ENCODE results near the gene ATXN2.

ATXN2 gene

DNA sequence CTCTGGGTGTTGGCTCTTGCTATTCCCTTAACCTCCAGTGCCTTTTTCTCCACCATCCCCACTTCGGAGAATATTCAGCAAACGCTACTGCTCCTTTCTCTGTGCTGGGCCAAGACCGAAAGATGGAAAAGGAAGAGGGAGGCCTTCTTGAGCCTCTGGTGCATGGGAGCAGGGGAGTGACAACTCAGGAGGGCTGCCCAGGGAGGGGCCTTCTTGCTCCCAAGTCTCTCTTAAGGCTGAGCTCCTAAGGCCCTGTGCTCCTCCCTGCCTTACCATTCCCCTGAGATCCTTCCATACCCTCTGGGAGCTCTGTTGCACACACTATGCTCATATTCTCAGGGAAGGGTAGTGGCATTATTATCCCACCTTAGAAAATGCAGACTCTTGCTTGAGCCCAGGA is 158.5 kb downstream of the ATXN2 start:
- DNase-seq: no peak

DNA sequence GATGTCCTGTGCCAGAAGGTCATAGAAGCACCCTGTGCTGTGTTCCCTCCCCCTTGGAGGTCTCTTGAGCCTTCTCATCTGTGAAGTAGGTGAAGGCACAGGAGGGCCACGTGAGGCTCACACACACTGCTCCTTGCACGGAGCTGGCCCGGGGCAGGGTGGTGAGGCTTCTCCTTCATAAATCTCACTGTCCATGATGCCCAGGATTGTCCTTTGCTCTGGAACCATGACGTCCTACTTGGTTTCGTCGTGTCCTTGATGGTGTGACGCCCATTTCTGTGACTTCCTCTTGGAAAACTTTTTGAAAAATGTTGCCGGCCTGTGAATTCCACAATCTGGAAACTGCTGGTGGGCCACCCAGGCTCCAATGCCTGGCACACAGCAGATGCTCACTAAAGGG is 159.0 kb downstream of the ATXN2 start:
- DNase-seq: no peak

GRCh38 chr12:111439657-111440151 is 159.4 kb downstream of the ATXN2 start:
- DNase-seq: no peak

- peak in 7 of 58 donors; percentile 12 to 56 (median 32) for DNase-seq
These were observed 160.6 kb downstream of the ATXN2 start for GRCh38 chr12:111438481-111438880.

GRCh38 chr12:111437816-111438454 is 161.2 kb downstream of the ATXN2 start:
- DNase-seq: peak in 3 of 58 donors; percentile 19 to 43 (median 21)

DNA sequence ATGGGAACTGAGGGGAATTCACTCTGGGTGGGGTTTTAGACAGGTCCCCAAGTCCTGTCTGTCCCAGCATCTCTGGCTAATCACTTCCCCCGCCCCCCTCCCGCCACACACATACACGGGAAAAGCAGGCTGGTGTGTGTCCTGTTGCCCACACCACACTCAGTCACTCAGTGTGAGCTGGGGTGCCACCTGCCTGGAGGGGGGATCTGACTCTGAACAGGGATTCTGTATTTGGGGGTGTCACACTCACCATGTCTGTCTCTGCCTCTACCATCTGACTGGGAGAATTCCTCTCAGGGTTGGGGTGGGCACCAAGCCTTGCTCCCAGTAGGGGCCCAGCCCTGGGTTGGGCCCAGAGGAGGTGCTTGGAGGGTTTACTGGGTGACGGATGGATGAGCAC is 162.3 kb downstream of the ATXN2 start:
- DNase-seq: no peak

GRCh38 chr12:111436266-111436665 is 162.8 kb downstream of the ATXN2 start:
- DNase-seq: no peak

DNA sequence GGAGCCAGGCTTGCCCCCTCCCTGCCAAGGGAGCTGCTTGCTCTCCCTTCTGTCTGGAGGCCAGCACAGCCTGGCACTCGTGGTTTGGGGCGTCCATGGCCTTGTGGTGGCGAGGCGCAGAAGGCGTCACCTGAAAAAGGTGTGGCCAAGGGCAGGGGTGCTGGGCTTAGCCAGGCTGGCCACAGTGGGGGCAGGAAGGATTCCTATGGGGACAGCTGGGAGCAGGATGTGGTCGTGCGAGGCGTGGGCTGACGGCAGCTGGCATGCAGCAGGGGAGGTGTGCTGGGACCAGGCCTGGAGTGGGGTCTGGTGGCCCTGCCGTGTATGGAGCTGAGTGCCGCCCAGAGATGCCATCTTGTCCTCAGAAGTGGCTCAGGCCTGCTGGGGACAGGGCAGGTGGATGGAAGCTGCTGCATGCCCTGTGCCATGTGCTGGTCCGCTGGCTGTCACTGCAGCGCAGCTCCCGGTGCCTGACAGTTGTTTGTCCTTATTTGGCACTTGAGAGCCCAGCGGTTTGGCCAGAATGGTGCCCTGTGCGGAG is 163.4 kb downstream of the ATXN2 start:
- DNase-seq: no peak

DNA sequence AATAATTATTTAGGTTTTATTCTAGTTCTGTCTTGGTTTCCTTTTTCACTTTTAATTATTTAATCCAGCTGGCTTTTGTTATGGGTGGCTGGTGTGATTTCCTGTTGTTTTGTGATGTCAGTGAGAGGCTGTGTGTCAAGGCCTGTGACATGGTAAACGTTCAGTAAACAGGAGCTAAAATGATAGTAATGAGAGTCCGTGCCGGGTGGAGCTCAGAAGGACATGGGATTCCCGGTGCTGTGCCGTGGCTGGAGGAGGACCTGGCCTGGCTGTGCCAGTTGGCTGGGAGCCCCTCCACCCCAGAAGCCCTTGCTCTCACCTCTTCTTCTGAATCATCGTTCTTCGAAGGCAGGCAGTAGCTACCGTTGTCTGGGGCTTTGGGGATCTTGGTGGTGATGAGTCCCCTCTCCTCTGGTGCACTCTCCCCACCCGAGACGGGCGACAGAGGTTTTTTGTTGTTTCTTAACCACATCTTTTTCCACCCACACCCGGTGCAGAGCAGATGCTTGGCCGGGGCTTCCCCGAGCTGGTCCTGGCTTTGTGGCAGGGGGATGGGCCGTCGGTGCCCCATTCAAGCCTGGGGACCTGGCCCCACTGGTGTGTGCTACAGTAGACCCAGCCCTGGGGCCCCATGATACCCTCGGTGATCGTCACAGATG is 164.3 kb downstream of the ATXN2 start:
- DNase-seq: peak in 5 of 58 donors; percentile 13 to 47 (median 28)

DNA sequence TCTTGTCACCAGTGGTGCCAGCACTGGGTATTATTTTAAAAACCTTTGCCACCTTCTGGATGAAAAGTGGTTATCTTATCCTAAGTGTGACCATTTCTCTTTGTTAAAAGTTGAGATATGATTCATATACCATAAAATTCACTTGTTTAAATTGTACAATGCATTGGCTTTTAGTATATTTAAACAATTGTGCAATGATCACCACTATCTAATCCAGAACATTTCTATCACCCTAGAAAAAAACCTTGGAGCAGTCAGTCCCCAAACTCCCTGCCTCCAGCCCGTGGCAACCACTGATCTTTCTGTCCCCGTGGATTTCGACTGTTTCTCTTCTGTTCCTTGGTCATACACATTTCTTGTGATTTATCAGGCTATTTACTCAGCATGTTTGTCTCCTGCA is 165.1 kb downstream of the ATXN2 start:
- DNase-seq: no peak

GRCh38 chr12:111431772-111432171 is 167.3 kb downstream of the ATXN2 start:
- no peak for DNase-seq

GRCh38 chr12:111430433-111431353 is 168.4 kb downstream of the ATXN2 start:
- peak in 1 of 58 donors; percentile 41 for DNase-seq

GRCh38 chr12:111429828-111430432 is 169.2 kb downstream of the ATXN2 start:
- DNase-seq: no peak

- DNase-seq: peak in 16 of 58 donors; percentile 11 to 43 (median 23)
These were observed 170.4 kb downstream of the ATXN2 start for GRCh38 chr12:111428728-111429175.

- DNase-seq: peak in 1 of 58 donors; percentile 45
These were observed 170.9 kb downstream of the ATXN2 start for GRCh38 chr12:111428081-111428727.

DNA sequence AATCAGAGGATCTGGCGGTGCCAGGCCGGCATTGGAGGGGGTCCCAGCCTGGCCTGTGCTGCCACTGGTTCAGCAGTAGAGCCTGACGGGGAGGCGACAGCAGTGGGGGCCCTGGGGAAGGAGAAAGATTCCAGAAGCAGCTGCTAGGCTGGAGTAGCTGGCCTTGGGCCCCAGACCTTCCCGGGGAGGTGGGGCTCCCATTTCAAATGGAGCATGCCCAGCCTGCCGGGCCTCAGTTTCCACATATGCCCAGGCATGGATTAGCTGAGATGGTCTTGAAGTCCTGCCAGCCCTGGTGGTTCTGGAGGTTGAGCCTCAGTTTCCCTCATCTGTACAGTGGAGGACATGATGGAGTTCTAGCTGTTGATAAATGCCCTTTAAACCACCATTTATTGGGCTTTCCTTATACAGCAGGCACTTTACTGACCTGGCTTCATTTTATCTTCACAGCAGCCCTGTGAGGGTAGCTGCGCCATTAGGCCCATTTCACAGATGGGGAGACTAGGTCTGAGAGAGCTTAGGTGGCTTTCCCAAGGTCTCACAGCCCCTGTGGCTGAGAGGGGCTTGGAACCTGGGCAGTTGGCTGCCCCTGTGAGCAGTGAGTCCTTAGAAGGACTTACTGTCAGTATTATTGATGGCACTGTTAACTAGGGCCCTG is 171.6 kb downstream of the ATXN2 start:
- DNase-seq: no peak

GRCh38 chr12:111426344-111427185 is 172.6 kb downstream of the ATXN2 start:
- DNase-seq: no peak

- no peak for DNase-seq
These were observed 173.5 kb downstream of the ATXN2 start for GRCh38 chr12:111425655-111426054.

- no peak for DNase-seq
These were observed 174.3 kb downstream of the ATXN2 start for GRCh38 chr12:111424793-111425251.

Data from anterior cingulate cortex (tissue), 58 donors.